Breast epithelium (tissue), 3 donors: ENCODE results near the gene SPON1.

Source experiments
- POLR2A ChIP-seq: fragments of 450-650 bp; IDR thresholded peaks from one replicate; pipeline ENCODE4 v1.6.1; 2016; ENCODE audit warnings: antibody characterized with exemption, mild to moderate bottlenecking, moderate library complexity
- TF ChIP-seq, protein P1 (sequence below), 3 donors: fragments of 450-650 bp; IDR thresholded peaks; one replicate each; pipeline ENCODE4 v1.5.1; 2016 to 2017; ENCODE audit warnings: antibody characterized with exemption in 3 of 3, mild to moderate bottlenecking in 3 of 3, moderate library complexity in 3 of 3

- TF ChIP-seq, protein P1, sequence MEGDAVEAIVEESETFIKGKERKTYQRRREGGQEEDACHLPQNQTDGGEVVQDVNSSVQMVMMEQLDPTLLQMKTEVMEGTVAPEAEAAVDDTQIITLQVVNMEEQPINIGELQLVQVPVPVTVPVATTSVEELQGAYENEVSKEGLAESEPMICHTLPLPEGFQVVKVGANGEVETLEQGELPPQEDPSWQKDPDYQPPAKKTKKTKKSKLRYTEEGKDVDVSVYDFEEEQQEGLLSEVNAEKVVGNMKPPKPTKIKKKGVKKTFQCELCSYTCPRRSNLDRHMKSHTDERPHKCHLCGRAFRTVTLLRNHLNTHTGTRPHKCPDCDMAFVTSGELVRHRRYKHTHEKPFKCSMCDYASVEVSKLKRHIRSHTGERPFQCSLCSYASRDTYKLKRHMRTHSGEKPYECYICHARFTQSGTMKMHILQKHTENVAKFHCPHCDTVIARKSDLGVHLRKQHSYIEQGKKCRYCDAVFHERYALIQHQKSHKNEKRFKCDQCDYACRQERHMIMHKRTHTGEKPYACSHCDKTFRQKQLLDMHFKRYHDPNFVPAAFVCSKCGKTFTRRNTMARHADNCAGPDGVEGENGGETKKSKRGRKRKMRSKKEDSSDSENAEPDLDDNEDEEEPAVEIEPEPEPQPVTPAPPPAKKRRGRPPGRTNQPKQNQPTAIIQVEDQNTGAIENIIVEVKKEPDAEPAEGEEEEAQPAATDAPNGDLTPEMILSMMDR (IDR thresholded peaks at IDR 0.05): no peak
- TF ChIP-seq POLR2A: no peak
Measured at GRCh38 chr11:14137284-14137683, 174.8 kb downstream of the SPON1 start.
